GM10248 (cell line): ENCODE data around the gene SPRED2.

Source experiments
- CTCF ChIA-PET: fragments of 300-600 bp; sonication (Branson Sonifier 250); formaldehyde crosslinking; extraction: SDS; loops from one replicate; lab custom pipeline; 2021; ENCODE audit warnings: antibody characterized with exemption; lab: Yijun Ruan, JAX
- POLR2A ChIA-PET: fragments of 350-650 bp; sonication (Branson Sonifier 250); formaldehyde crosslinking; extraction: SDS; loops from one replicate; lab custom pipeline; 2020; ENCODE audit warnings: antibody characterized with exemption; lab: Yijun Ruan, JAX
- DNase-seq: peaks from one replicate; pipeline ENCODE4 v3.0.0; 2012; ENCODE audit errors: extremely low spot score
- CTCF ChIP-seq: IDR thresholded peaks from 2 replicates; pipeline ENCODE4 v1.5.1; 2012; ENCODE audit warnings: mild to moderate bottlenecking, low read depth; ENCODE audit errors: extremely low read depth, missing control alignments, control extremely low read depth

The SPRED2 gene

GRCh38 chr2:65379721-65380171 lies 52.7 kb downstream of the SPRED2 start:
- DNase-seq, result no peak
- ChIA-PET CTCF (interaction anchor here (0.9 to 3.5 kb wide), 5 partner anchors 9 to 27 kb away, joined by 3 to 15 read pairs (median 6); no protein-coding TSS in a partner anchor), POLR2A (no interaction called here)
- no peak for TF ChIP-seq CTCF

DNA sequence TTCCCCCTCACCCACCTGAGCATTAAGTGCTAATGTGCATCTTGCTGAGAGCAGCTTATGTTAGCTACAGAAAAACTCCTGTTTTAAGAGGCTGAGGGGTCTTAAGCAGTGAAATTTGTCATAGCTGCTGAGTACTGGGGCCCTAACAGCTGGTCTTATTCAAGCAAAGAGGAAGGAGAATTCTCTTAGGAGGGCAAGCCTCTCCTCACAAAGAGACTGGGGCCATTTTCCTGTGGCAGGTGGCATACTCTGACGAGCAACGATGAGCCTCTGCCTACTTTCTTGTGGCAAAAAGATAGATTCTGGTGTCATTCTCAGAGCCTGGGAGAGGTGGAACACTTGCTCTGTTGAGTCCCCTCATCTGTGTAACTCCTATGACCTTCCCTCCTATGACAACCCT lies 53.2 kb downstream of the SPRED2 start:
- DNase-seq, result no peak
- TF ChIP-seq CTCF, result no peak
- POLR2A ChIA-PET, result no interaction called here
- CTCF ChIA-PET, result interaction anchor here (1.5 to 3.5 kb wide), 3 partner anchors 9 to 26 kb away, joined by 6 to 13 read pairs (median 7); no protein-coding TSS in a partner anchor

DNA sequence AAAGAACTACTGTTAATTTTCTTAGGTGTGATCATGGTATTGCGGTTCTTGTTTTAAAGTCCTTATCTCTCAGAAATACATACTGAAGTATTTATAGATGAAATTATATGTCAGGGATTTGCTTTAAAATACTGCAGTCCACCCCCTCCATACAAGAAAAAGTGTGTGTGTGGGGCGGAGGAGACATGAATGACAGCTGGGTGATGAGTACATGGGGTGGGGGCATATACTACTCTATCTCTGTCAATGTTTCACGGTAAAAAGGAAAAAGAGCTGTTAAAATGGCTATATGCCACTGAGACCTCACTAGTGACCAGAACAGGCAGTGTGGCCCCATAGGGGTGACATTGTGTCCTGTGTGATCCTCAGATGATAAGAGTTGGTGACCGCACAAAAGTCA lies 54.1 kb downstream of the SPRED2 start:
- TF ChIP-seq CTCF, result no peak
- CTCF ChIA-PET, result interaction anchor here (0.8 to 3.5 kb wide), 7 partner anchors 8 to 101 kb away, joined by 3 to 13 read pairs (median 4); no protein-coding TSS in a partner anchor
- DNase-seq, result no peak
- POLR2A ChIA-PET, result no interaction called here

GRCh38 chr2:65377556-65378192 lies 54.7 kb downstream of the SPRED2 start:
- ChIA-PET CTCF (interaction anchor here (0.8 to 3.5 kb wide), 8 partner anchors 7 to 101 kb away, joined by 3 to 13 read pairs (median 4); no protein-coding TSS in a partner anchor), POLR2A (no interaction called here)
- TF ChIP-seq CTCF, result no peak
- no peak for DNase-seq

- ChIA-PET POLR2A (no interaction called here), CTCF (interaction anchor here (0.8 to 6.2 kb wide), 7 partner anchors 10 to 51 kb away, joined by 3 to 38 read pairs (median 3); no protein-coding TSS in a partner anchor)
- no peak for TF ChIP-seq CTCF
- DNase-seq, result no peak
These were observed 56.7 kb downstream of the SPRED2 start for GRCh38 chr2:65375723-65376122.

- POLR2A ChIA-PET, result no interaction called here
- CTCF ChIA-PET, result interaction anchor here (1.0 to 6.2 kb wide), 9 partner anchors 8 to 53 kb away, joined by 3 to 38 read pairs (median 5); no protein-coding TSS in a partner anchor
- TF ChIP-seq CTCF, result no peak
These were observed 57.4 kb downstream of the SPRED2 start for GRCh38 chr2:65374999-65375398.

More at GRCh38 chr2:65374999-65375398, 57.4 kb downstream of the SPRED2 start:
- no peak for DNase-seq
